Astrocyte (in vitro differentiated cells and primary cell): Measurements from ENCODE around the gene CIPC. TPM values are rescaled to one million over a fixed set of nuclear protein-coding genes. Genes with fewer than 3 reads are reported as not detected.

Source experiments
- DNase-seq: peaks from one replicate; pipeline ENCODE4 v3.0.0-alpha.2; 2010; ENCODE audit warnings: low read depth
- FAIRE-seq: peaks from 2 replicates; lab custom pipeline; 2011; peaks lifted over from hg19 to GRCh38; lab: Jason Lieb, UNC
- H2AFZ ChIP-seq: 2 replicates; pipeline ENCODE4 v1.6.0; 2012; ENCODE audit warnings: low read depth, low read length, inconsistent platforms
- H3K27ac ChIP-seq: 2 replicates; pipeline ENCODE4 v1.5.1; 2011; ENCODE audit warnings: low read depth, low read length, inconsistent platforms
- H3K27me3 ChIP-seq: 2 replicates; pipeline ENCODE4 v1.6.0; 2011; ENCODE audit warnings: low read length, inconsistent platforms; ENCODE audit not compliant: insufficient read depth
- H3K36me3 ChIP-seq: 2 replicates; pipeline ENCODE4 v1.5.1; 2011; ENCODE audit warnings: low read length, inconsistent platforms; ENCODE audit not compliant: insufficient read depth
- H3K4me1 ChIP-seq: 2 replicates; pipeline ENCODE4 v1.5.1; 2011; ENCODE audit warnings: low read length, inconsistent platforms; ENCODE audit not compliant: insufficient read depth
- H3K4me2 ChIP-seq: 2 replicates; pipeline ENCODE4 v1.6.0; 2012; ENCODE audit warnings: low read length, inconsistent platforms
- H3K4me3 ChIP-seq: 2 replicates; pipeline ENCODE4 v1.5.1; 2011; ENCODE audit warnings: low read depth, mild to moderate bottlenecking, low read length, inconsistent platforms; ENCODE audit not compliant: insufficient read depth
- H3K79me2 ChIP-seq: 2 replicates; pipeline ENCODE4 v1.6.0; 2012; ENCODE audit warnings: mild to moderate bottlenecking, low read length, inconsistent platforms; ENCODE audit not compliant: insufficient read depth
- H3K9ac ChIP-seq: 2 replicates; pipeline ENCODE4 v1.6.0; 2012; ENCODE audit warnings: mild to moderate bottlenecking, low read length, inconsistent platforms
- H3K9me3 ChIP-seq: 2 replicates; pipeline ENCODE4 v1.5.1; 2012; ENCODE audit warnings: low read depth, mild to moderate bottlenecking, low read length, inconsistent platforms; ENCODE audit not compliant: insufficient read depth
- H4K20me1 ChIP-seq: 2 replicates; pipeline ENCODE4 v1.6.0; 2012; ENCODE audit warnings: low read length, inconsistent platforms; ENCODE audit not compliant: insufficient read depth
- H3K27ac Mint-ChIP-seq: one replicate; pipeline ENCODE4 v1.8.0; 2021; ENCODE audit warnings: mild to moderate bottlenecking, mixed read lengths; ENCODE audit not compliant: unreplicated experiment
- H3K27me3 Mint-ChIP-seq: one replicate; pipeline ENCODE4 v1.8.0; 2021; ENCODE audit warnings: low read depth, mixed read lengths; ENCODE audit not compliant: unreplicated experiment
- H3K36me3 Mint-ChIP-seq: one replicate; pipeline ENCODE4 v1.8.0; 2021; ENCODE audit warnings: low read depth, mixed read lengths; ENCODE audit not compliant: unreplicated experiment
- H3K4me1 Mint-ChIP-seq: one replicate; pipeline ENCODE4 v1.8.0; 2021; ENCODE audit warnings: low read depth, mixed read lengths; ENCODE audit not compliant: unreplicated experiment
- H3K4me3 Mint-ChIP-seq: one replicate; pipeline ENCODE4 v1.8.0; 2021; ENCODE audit warnings: mild to moderate bottlenecking, moderate library complexity, mixed read lengths; ENCODE audit not compliant: unreplicated experiment
- H3K9me3 Mint-ChIP-seq: one replicate; pipeline ENCODE4 v1.8.0; 2021; ENCODE audit warnings: mild to moderate bottlenecking, mixed read lengths; ENCODE audit not compliant: unreplicated experiment
- CTCF ChIP-seq: IDR thresholded peaks from 2 replicates; pipeline ENCODE4 v1.5.1; 2011; ENCODE audit warnings: low read depth, mild to moderate bottlenecking, inconsistent platforms, low read length, moderate library complexity; ENCODE audit not compliant: insufficient read depth
- EZH2 ChIP-seq: IDR thresholded peaks from 2 replicates; pipeline ENCODE4 v1.6.1; 2012; ENCODE audit warnings: mild to moderate bottlenecking, low read length, inconsistent platforms; ENCODE audit not compliant: insufficient read depth
- total RNA-seq: library from RNA; stranded (reverse); gene quantifications from 2 replicates; pipeline ENCODE4 v1.2.1, GENCODE V29; 2021

Gene CIPC
- total RNA-seq, 1 donor from 2014 or later = 20.2 TPM

DNA sequence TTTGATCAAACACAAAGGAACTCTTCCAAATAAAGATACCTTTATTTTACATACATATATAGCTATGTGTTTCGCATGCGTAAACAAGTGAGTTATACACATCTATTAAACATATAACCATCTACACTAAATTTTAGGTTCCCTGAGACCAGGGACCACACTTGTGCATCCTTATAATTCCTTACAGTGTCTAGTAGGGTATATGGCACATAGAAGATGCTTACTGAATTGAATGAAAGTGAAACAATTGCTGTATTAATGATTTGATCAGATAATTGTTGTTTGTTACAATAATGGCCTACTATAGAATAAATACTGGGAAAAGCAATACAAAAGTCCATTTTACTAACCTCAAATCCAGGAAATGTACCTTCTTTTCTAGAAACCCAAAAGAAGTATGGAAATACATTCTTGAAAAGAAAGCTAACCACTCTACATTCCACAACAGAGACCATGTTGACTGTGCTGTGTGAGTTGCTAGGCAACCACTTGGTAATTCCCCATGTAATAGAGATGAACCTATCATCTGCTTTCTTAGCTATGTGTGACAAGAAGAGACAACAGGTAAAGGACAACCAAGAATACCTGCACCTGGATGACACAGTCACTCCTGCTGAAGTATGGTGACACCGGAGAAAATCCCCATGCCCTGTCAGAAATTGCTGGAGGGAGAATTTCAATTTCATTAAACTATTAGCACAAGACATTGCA, 11.9 kb upstream of the CIPC start:
- FAIRE-seq = no peak
- Histone ChIP-seq H4K20me1 (no peaks in the 10 kb centered on the region), H3K4me1 (no peaks in the 10 kb centered on the region), H3K79me2 (no peaks in the 10 kb centered on the region), H3K36me3 (no peaks in the 10 kb centered on the region), H3K27me3 (peaks cover 7% of the 10 kb centered on the region), H3K9me3 (no peaks in the 10 kb centered on the region), H2AFZ (no peak overlapping the region), H3K27ac (no peak overlapping the region), H3K9ac (no peak overlapping the region), H3K4me2 (no peak overlapping the region), H3K4me3 (no peak overlapping the region)
- peaks cover 15% of the 10 kb centered on the region for H3K4me1 Mint-ChIP-seq
- no peak overlapping the region for H3K4me3 Mint-ChIP-seq
- peak; percentile 69 for DNase-seq
- peaks cover 3% of the 10 kb centered on the region for H3K27me3 Mint-ChIP-seq
- TF ChIP-seq EZH2 (no peak), CTCF (no peak)
- no peaks in the 10 kb centered on the region for H3K9me3 Mint-ChIP-seq
- peak overlapping the region; percentile 90 for H3K27ac Mint-ChIP-seq
- no peaks in the 10 kb centered on the region for H3K36me3 Mint-ChIP-seq

DNA sequence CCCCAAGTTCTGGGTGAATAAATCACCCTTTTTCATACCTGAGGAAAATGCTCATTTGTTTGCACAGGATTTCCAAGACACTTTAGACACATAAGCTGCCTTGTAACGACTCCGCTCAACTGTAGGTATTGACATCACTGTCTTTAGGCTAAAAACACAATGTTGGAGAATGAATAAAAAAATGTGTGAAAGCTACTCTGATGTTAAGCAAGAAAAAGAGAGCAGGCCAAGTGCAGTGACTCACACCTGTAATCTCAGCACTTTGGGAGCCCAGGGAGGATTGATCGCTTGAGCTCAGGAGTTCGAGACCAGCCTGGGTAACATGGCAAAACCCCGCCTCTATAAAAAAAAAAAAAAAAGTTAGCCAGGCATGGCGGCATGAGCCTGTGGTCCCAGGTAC, 11.1 kb upstream of the CIPC start:
- Histone ChIP-seq H4K20me1 (no peaks in the 10 kb centered on the region), H3K4me3 (no peak overlapping the region), H3K4me1 (no peaks in the 10 kb centered on the region), H3K9me3 (no peaks in the 10 kb centered on the region), H2AFZ (no peak overlapping the region), H3K27ac (no peak overlapping the region), H3K9ac (no peak overlapping the region), H3K79me2 (no peaks in the 10 kb centered on the region), H3K27me3 (peaks cover 7% of the 10 kb centered on the region), H3K36me3 (no peaks in the 10 kb centered on the region), H3K4me2 (no peak overlapping the region)
- H3K4me3 Mint-ChIP-seq = no peak overlapping the region
- H3K9me3 Mint-ChIP-seq = peaks cover 3% of the 10 kb centered on the region
- H3K27me3 Mint-ChIP-seq = peaks cover 3% of the 10 kb centered on the region
- TF ChIP-seq CTCF (no peak), EZH2 (no peak)
- no peak for FAIRE-seq
- DNase-seq = no peak
- peaks cover 15% of the 10 kb centered on the region for H3K4me1 Mint-ChIP-seq
- no peaks in the 10 kb centered on the region for H3K36me3 Mint-ChIP-seq
- H3K27ac Mint-ChIP-seq = peak overlapping the region; percentile 90

GRCh38 chr14:77087631-77088030, 10.4 kb upstream of the CIPC start:
- H3K4me2 ChIP-seq = no peak overlapping the region
- H3K4me3 Mint-ChIP-seq = no peak overlapping the region

More at GRCh38 chr14:77087631-77088030, 10.4 kb upstream of the CIPC start:
- Mint-ChIP-seq H3K27me3 (peaks cover 3% of the 10 kb centered on the region), H3K36me3 (no peaks in the 10 kb centered on the region), H3K27ac (peak overlapping the region; percentile 75), H3K9me3 (peaks cover 3% of the 10 kb centered on the region), H3K4me1 (peaks cover 15% of the 10 kb centered on the region)
- H3K4me3 ChIP-seq = no peak overlapping the region
- H2AFZ ChIP-seq = no peak overlapping the region
- no peaks in the 10 kb centered on the region for H4K20me1 ChIP-seq
- DNase-seq (no peak), FAIRE-seq (no peak)
- no peaks in the 10 kb centered on the region for H3K4me1 ChIP-seq
- TF ChIP-seq CTCF (no peak), EZH2 (no peak)
- H3K27me3 ChIP-seq = peaks cover 7% of the 10 kb centered on the region
- no peaks in the 10 kb centered on the region for H3K9me3 ChIP-seq
- no peak overlapping the region for H3K9ac ChIP-seq
- no peak overlapping the region for H3K27ac ChIP-seq
- H3K36me3 ChIP-seq = no peaks in the 10 kb centered on the region
- no peaks in the 10 kb centered on the region for H3K79me2 ChIP-seq
